Hepatocyte (in vitro differentiated cells): Measurements from ENCODE around the gene ANXA9.

ENCODE experiments used
- EZH2 ChIP-seq: fragments of 200-600 bp; sonication (generic); IDR thresholded peaks from 2 replicates; pipeline ENCODE4 v1.6.1; 2016; ENCODE audit warnings: antibody characterized with exemption, mild to moderate bottlenecking, borderline replicate concordance
- EZH2phosphoT487 ChIP-seq: fragments of 200-600 bp; sonication (generic); IDR thresholded peaks from one replicate; pipeline ENCODE4 v1.6.1; 2018; ENCODE audit warnings: antibody characterized with exemption, mild to moderate bottlenecking, low read depth, moderate library complexity; ENCODE audit not compliant: unreplicated experiment, severe bottlenecking
- TF ChIP-seq, protein P1 (sequence below): fragments of 200-600 bp; sonication (generic); IDR thresholded peaks from 2 replicates; pipeline ENCODE4 v1.5.1; 2016; ENCODE audit warnings: antibody characterized with exemption, mild to moderate bottlenecking; ENCODE audit not compliant: poor library complexity

DNA sequence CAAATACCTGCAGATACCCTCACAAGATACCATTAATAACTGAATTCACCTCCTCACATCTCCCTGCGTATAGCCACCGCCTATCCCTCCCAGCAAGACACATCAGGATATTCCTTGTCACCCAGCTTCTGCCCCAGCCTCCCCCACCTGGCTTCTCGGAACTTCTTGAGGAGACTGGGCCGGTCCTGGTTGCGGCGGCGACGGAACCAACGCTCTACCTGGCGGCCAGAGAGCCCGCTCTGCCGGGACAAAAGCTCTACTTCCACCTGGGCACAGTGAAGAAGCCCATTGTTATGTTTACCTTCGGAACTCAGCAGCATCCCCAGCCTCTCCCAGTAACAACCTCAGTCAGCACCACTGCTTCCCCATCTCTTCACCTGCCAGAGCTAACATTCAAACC is 14.2 kb upstream of the ANXA9 start:
- TF ChIP-seq, protein P1, sequence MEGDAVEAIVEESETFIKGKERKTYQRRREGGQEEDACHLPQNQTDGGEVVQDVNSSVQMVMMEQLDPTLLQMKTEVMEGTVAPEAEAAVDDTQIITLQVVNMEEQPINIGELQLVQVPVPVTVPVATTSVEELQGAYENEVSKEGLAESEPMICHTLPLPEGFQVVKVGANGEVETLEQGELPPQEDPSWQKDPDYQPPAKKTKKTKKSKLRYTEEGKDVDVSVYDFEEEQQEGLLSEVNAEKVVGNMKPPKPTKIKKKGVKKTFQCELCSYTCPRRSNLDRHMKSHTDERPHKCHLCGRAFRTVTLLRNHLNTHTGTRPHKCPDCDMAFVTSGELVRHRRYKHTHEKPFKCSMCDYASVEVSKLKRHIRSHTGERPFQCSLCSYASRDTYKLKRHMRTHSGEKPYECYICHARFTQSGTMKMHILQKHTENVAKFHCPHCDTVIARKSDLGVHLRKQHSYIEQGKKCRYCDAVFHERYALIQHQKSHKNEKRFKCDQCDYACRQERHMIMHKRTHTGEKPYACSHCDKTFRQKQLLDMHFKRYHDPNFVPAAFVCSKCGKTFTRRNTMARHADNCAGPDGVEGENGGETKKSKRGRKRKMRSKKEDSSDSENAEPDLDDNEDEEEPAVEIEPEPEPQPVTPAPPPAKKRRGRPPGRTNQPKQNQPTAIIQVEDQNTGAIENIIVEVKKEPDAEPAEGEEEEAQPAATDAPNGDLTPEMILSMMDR: no peak
- TF ChIP-seq EZH2: no peak
- no peak for TF ChIP-seq EZH2phosphoT487
